ENCODE measurements around the gene FKBP15. TPM values are rescaled to one million over a fixed set of nuclear protein-coding genes. Genes with fewer than 3 reads are reported as not detected.

Gene FKBP15
- total RNA-seq, 4 donors from 2014 or later, result 25.7 to 43.8 (median 29.2) TPM

DNA sequence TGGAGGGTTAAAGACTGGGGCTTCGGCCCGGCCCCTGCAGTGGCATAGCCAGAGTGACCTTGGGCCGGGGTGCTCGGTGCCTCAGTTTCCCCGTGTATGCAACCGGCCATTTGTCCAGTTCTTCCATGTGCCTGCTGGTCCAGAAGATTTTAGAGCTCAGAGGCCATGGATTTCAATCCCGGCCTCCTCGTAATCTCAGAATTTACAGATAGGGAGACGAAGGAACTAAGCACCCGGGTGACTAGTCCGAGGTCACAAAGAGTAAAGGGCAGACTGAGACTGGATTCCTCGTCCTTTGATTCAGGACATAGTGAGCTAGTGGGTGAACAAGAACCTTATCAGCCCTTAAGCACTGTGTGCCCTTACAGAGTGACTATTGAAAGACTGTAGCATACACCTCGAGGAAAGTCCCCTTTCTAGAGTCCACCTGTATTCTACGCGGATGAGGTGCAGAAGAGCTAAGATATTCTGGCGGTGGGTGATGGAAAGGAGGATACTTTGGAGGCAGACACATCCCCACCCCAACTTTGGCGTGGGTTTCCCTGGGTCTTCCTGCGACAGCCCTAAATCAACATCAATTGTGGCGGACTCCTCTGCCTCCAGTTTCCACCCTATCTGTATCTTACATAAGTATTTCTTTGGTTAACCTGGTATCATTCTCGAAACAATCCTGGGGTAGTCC lies 864 bp upstream of the FKBP15 start:
- WGBS, 2 donors, result 10 to 12% methylated on average over 20 of the region's 20 CpGs
- peaks cover 0 to 52% (median 20%) of the 10 kb centered on the region in 4 donors for H3K4me1 ChIP-seq
- H3K36me3 ChIP-seq, result no peaks in the 10 kb centered on the region
- TF ChIP-seq, protein P1, sequence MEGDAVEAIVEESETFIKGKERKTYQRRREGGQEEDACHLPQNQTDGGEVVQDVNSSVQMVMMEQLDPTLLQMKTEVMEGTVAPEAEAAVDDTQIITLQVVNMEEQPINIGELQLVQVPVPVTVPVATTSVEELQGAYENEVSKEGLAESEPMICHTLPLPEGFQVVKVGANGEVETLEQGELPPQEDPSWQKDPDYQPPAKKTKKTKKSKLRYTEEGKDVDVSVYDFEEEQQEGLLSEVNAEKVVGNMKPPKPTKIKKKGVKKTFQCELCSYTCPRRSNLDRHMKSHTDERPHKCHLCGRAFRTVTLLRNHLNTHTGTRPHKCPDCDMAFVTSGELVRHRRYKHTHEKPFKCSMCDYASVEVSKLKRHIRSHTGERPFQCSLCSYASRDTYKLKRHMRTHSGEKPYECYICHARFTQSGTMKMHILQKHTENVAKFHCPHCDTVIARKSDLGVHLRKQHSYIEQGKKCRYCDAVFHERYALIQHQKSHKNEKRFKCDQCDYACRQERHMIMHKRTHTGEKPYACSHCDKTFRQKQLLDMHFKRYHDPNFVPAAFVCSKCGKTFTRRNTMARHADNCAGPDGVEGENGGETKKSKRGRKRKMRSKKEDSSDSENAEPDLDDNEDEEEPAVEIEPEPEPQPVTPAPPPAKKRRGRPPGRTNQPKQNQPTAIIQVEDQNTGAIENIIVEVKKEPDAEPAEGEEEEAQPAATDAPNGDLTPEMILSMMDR (IDR thresholded peaks at IDR 0.05), result no peak
- TF ChIP-seq POLR2A (IDR thresholded peaks at IDR 0.05) (no peak), EP300 (IDR thresholded peaks at IDR 0.05) (no peak)
- H3K27ac ChIP-seq, result peak overlapping the region; percentile 47 to 92 (median 89)
- H3K4me3 ChIP-seq, result peak overlapping the region; percentile 59 to 92 (median 73)
- no peaks in the 10 kb centered on the region for H3K9me3 ChIP-seq
- DNase-seq (ENCODE audit: low spot score in 2 of 2), result no peak
- H3K27me3 ChIP-seq, result no peaks in the 10 kb centered on the region

DNA sequence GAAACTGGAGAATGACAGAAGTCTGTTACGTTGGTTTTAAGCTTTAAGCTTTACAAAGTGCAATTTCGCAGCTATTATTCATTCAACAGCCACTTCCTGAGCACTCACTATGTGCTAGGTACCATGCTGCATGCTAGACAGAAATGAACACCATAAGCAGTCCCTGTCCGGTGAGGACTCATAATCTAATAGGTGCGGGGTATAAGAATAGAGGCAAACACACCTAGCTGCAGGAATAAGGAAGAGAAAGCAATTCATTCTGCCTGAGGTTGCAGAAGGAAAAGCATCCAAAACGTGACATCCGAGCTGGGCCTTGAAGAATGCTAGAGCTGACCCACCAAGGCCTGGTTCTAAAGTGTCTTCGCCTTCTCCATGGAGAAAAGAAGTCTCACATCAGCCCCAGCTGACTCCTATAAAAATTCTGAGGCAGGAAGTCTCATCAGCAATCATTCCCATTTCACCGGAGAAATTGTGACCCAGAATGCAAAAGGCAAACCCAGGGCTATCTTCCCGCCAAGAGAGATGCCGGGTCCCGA lies 542 bp downstream of the FKBP15 start:
- Histone ChIP-seq H3K4me1 (peaks cover 0 to 52% (median 20%) of the 10 kb centered on the region in 4 donors), H3K27ac (peak overlapping the region; percentile 47 to 92 (median 86))
- TF ChIP-seq, protein P1 (IDR thresholded peaks at IDR 0.05), result no peak
- TF ChIP-seq EP300 (IDR thresholded peaks at IDR 0.05) (no peak), POLR2A (IDR thresholded peaks at IDR 0.05) (no peak)

DNA sequence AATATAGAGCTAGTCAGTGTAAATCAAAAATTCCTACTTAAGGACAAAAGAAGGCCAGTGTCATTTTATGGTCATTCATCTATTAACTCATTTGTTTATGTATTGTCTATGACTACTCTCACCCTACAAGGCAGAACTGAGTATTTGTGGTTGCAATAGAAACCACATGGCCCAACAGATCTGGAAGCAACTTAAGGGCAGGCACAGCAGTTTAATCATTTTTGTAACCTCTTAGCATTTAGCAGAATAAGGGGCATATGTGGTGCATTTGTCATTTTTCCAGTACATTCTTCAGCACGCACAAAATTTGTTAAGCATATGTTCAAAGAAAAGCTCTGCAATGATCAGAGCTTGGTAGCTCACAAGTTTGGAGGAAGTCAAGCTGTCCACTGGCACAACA lies 1.1 kb downstream of the FKBP15 start:
- 9 to 23% methylated on average over 1 of the region's 1 CpG for whole genome bisulfite sequencing, 2 donors
- TF ChIP-seq POLR2A (IDR thresholded peaks at IDR 0.05), result no peak
- TF ChIP-seq, protein P1 (IDR thresholded peaks at IDR 0.05), result no peak
- no peak for TF ChIP-seq EP300 (IDR thresholded peaks at IDR 0.05)
- DNase-seq (ENCODE audit: low spot score in 2 of 2), result no peak
- Histone ChIP-seq H3K4me3 (peak overlapping the region in 3 of 4 donors; percentile 53 to 92 (median 83)), H3K27me3 (no peaks in the 10 kb centered on the region), H3K9me3 (no peaks in the 10 kb centered on the region), H3K36me3 (no peaks in the 10 kb centered on the region), H3K4me1 (peaks cover 0 to 57% (median 20%) of the 10 kb centered on the region in 4 donors), H3K27ac (peak overlapping the region in 2 of 4 donors; percentile 55 to 92)

More for the DNA sequence above, 542 bp downstream of the FKBP15 start:
- Histone ChIP-seq H3K4me3 (peak overlapping the region; percentile 53 to 92 (median 71)), H3K36me3 (no peaks in the 10 kb centered on the region), H3K9me3 (no peaks in the 10 kb centered on the region), H3K27me3 (no peaks in the 10 kb centered on the region)
- DNase-seq (ENCODE audit: low spot score in 2 of 2), result no peak
- WGBS, 2 donors, result 7 to 8% methylated on average over 11 of the region's 11 CpGs

DNA sequence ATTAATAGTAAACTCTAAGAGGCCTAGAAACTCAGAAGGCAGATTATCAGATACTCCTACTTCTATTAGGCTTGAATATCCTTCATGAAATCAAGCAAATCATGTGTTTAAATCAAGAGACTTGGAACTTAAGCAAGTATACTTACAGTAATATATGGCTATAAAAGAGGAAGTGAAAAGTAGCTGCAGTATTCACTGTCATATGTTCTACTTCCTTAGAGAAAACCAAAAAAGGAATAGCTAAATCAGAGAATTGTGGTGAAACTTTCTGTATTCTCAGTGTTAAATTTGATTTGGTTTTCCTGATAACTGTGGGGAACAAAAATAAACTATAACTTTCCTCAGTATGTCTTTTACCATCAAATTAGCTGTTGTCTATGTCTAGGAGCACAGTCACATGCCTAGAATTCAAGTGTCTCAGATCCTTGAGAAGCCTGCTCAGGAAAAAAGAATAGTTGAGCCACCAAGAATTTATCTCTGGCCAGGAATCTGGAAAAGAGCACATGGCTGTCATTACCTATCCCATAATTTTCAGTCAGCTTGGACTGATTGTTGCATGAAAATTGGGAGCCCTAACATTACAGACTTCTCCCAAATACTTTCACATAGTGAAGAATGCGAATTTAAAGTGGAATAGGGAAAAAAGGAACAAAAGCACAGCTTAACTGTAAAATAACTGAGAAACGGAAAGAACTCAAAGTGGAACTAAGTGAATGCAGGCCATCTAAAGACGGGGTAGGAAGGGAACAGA lies 1.7 kb downstream of the FKBP15 start:
- DNase-seq (ENCODE audit: low spot score in 2 of 2), result no peak
- Histone ChIP-seq H3K9me3 (no peaks in the 10 kb centered on the region), H3K4me3 (peak overlapping the region in 2 of 4 donors; percentile 83 to 92), H3K27me3 (no peaks in the 10 kb centered on the region), H3K4me1 (peaks cover 0 to 57% (median 20%) of the 10 kb centered on the region in 4 donors), H3K27ac (peak overlapping the region in 2 of 4 donors; percentile 55 to 92), H3K36me3 (no peaks in the 10 kb centered on the region)
- TF ChIP-seq EP300 (IDR thresholded peaks at IDR 0.05), result no peak
- 64 to 67% methylated on average over 3 of the region's 3 CpGs for WGBS, 2 donors

DNA sequence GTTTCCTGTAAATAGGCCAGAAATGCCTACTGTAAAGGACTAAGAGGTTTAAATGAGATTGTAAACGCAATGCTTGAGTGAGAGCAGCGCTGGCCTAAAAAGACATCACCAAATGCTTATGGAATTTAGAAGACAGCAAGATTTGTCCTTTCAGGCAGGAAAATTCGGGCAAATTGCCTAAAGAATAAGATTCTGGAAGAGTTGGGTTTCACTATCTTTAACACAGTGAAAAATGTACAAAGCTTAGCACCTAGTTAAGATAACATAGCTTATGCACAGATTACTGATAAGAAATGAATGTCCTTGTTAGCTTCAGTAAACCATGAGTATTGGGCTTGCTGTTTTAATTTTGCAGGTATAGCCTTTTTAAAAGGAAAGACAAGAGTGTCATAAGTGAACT lies 4.7 kb downstream of the FKBP15 start:
- Histone ChIP-seq H3K4me3 (no peak overlapping the region), H3K4me1 (peaks cover 0 to 37% (median 13%) of the 10 kb centered on the region in 4 donors), H3K27me3 (no peaks in the 10 kb centered on the region), H3K9me3 (no peaks in the 10 kb centered on the region), H3K36me3 (peaks cover 0 to 9% (median 0%) of the 10 kb centered on the region in 3 donors), H3K27ac (no peak overlapping the region)
- no peak for DNase-seq (ENCODE audit: low spot score in 2 of 2)
- WGBS, 2 donors, result 84 to 86% methylated on average over 3 of the region's 3 CpGs
- no peak for TF ChIP-seq POLR2A (IDR thresholded peaks at IDR 0.05)
- TF ChIP-seq EP300 (IDR thresholded peaks at IDR 0.05), result no peak
- TF ChIP-seq, protein P1 (IDR thresholded peaks at IDR 0.05), result no peak
